Activated naive CD4-positive, alpha-beta T cell treated with anti-CD3 and anti-CD28 coated beads for 36 hours (primary cell): ENCODE results near the gene FBF1. TPM values are rescaled to one million over a fixed set of nuclear protein-coding genes. Genes with fewer than 3 reads are reported as not detected.
A peak's percentile ranks its signal among the peaks of the same experiment; 100 is the strongest.
"Not testable (repeated sequence)": the region's sequence is repeated elsewhere in the genome, so short reads cannot be mapped to it uniquely, and the experiment has no call there.

Experiments used
- CTCF ChIA-PET: fragments of 350-600 bp; sonication (Branson Sonifier 250); formaldehyde crosslinking; loops from one replicate; lab custom pipeline; 2021; ENCODE audit warnings: antibody characterized with exemption; lab: Charles Lee
- DNase-seq: peaks from one replicate; pipeline ENCODE4 v3.0.0-alpha.2; 2020
- H3K27ac Mint-ChIP-seq: one replicate; pipeline ENCODE4 v1.8.0; 2021; ENCODE audit warnings: mild to moderate bottlenecking, mixed read lengths
- H3K27me3 Mint-ChIP-seq: one replicate; pipeline ENCODE4 v1.8.0; 2021; ENCODE audit warnings: low read depth, mixed read lengths
- H3K36me3 Mint-ChIP-seq: one replicate; pipeline ENCODE4 v1.8.0; 2021; ENCODE audit warnings: low read depth, mixed read lengths
- H3K4me1 Mint-ChIP-seq: one replicate; pipeline ENCODE4 v1.8.0; 2021; ENCODE audit warnings: low read depth, mixed read lengths
- H3K4me3 Mint-ChIP-seq: one replicate; pipeline ENCODE4 v1.8.0; 2021; ENCODE audit warnings: mild to moderate bottlenecking, moderate library complexity, mixed read lengths
- H3K9me3 Mint-ChIP-seq: one replicate; pipeline ENCODE4 v1.8.0; 2021; ENCODE audit warnings: mixed read lengths
- intact Hi-C: fragments of 100-400 bp; cut with micrococcal nuclease; formaldehyde crosslinking; loops from one replicate; pipeline ENCODE4 v1.15.1; 2023
- total RNA-seq, 2 experiments: library from RNA; stranded (reverse); gene quantifications; one replicate each; pipeline ENCODE4 v1.2.3, GENCODE V29; 2021

The FBF1 gene
- total RNA-seq, 2 experiments from 2014 or later: 20.7 to 21.0 TPM

DNA sequence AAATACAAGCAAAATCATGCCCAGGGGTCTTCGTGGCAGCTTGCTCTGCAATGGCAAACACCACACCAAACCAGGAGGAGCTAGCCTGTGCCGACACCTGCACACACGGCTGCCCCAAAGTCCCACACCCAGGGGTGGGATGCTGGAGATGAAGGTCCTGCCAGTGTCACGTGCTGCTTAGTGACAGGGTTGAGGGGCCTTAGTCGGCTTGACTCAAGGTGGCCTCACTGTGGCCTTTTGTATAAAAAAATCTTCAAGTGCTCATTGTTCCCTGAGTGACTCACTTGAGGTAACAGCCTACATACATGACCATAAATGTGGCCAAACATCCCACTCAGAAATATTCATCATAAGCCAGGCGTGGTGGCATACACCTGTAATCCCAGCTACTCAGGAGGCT is 51.4 kb downstream of the FBF1 start:
- CTCF ChIA-PET: interaction anchor here (0.8 kb wide), 1 partner anchor 10 kb away, joined by 3 read pairs; no protein-coding TSS in a partner anchor
- Mint-ChIP-seq H3K4me3 (no peak overlapping the region), H3K27me3 (no peaks in the 10 kb centered on the region), H3K27ac (no peak overlapping the region), H3K36me3 (peaks cover 10% of the 10 kb centered on the region), H3K4me1 (peaks cover 8% of the 10 kb centered on the region), H3K9me3 (no peaks in the 10 kb centered on the region)
- no peak for DNase-seq
- intact Hi-C loops: no loop called here

- Mint-ChIP-seq H3K36me3 (peaks cover 7% of the 10 kb centered on the region), H3K27ac (no peak overlapping the region), H3K9me3 (no peaks in the 10 kb centered on the region), H3K4me3 (no peak overlapping the region), H3K27me3 (no peaks in the 10 kb centered on the region), H3K4me1 (no peaks in the 10 kb centered on the region)
- intact Hi-C loops: no loop called here
- CTCF ChIA-PET: no interaction called here
- DNase-seq: no peak
Observed at GRCh38 chr17:75888484-75888883, 52.4 kb downstream of the FBF1 start.

DNA sequence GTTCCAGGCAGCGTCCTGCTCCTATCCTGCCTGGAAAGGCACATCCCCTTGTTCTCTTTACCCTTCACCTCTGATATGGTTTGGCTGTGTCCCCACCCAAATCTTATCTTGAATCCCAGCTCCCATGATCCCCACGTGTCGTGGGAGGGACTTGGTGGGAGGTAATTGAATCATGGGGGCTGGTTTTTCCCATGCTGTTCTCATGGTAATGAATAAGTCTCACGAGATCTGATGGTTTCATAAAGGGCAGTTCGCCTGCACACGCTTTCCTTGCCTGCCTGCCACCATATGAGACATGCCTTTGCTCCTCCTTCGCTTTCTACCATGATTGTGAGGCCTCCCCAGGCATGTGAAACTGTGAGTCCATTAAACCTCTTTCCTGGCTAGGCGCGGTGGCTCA is 55.0 kb downstream of the FBF1 start:
- H3K27me3 Mint-ChIP-seq, intact Hi-C loops, H3K4me3 Mint-ChIP-seq, DNase-seq, H3K4me1 Mint-ChIP-seq, H3K36me3 Mint-ChIP-seq, H3K9me3 Mint-ChIP-seq: not testable (repeated sequence)
- CTCF ChIA-PET: interaction anchor here (1.2 kb wide), 1 partner anchor 25 kb away, joined by 4 read pairs; no protein-coding TSS in a partner anchor
- peak overlapping the region; percentile 27 for H3K27ac Mint-ChIP-seq

DNA sequence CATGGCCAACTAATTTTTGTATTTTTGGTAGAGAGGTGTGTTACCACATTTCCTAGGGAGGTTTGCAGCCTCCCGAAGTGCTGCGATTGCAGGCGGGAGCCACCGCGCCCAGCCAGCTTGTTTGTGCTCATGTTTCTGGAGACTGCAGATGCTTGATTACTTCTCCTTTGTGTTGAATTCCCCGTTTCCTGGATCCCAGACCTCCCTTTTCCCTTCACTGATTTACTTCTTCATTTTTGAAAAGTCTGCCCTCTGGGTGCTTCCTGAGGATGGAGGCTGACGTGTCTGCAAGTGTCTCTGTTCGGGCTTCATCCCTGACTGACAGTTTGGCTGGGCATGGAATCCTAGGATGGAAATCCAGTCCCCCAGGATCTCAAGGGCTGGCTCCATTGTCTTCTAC is 55.4 kb downstream of the FBF1 start:
- Mint-ChIP-seq H3K4me3 (no peak overlapping the region), H3K27ac (no peak overlapping the region), H3K36me3 (peaks cover 5% of the 10 kb centered on the region), H3K4me1 (peaks cover 2% of the 10 kb centered on the region), H3K9me3 (no peaks in the 10 kb centered on the region), H3K27me3 (no peaks in the 10 kb centered on the region)
- intact Hi-C loops: no loop called here
- no peak for DNase-seq
- CTCF ChIA-PET: interaction anchor here (1.2 kb wide), 1 partner anchor 24 kb away, joined by 4 read pairs; no protein-coding TSS in a partner anchor

- H3K4me3 Mint-ChIP-seq: no peak overlapping the region
- H3K27ac Mint-ChIP-seq: no peak overlapping the region
Observed at GRCh38 chr17:75881678-75882454, 59.0 kb downstream of the FBF1 start.

GRCh38 chr17:75880266-75880665 is 60.6 kb downstream of the FBF1 start:
- peaks cover 3% of the 10 kb centered on the region for H3K27me3 Mint-ChIP-seq
- CTCF ChIA-PET: interaction anchor here (1.1 to 7.2 kb wide), 2 partner anchors 20 to 31 kb away, joined by 3 to 66 read pairs; no protein-coding TSS in a partner anchor
- no peak overlapping the region for H3K27ac Mint-ChIP-seq
- intact Hi-C loops: no loop called here
- H3K4me3 Mint-ChIP-seq: no peak overlapping the region
- DNase-seq: no peak
- H3K4me1 Mint-ChIP-seq: peaks cover 22% of the 10 kb centered on the region
- no peaks in the 10 kb centered on the region for H3K9me3 Mint-ChIP-seq
- H3K36me3 Mint-ChIP-seq: peaks cover 5% of the 10 kb centered on the region

More at GRCh38 chr17:75881678-75882454, 59.0 kb downstream of the FBF1 start:
- peaks cover 12% of the 10 kb centered on the region for H3K4me1 Mint-ChIP-seq
- H3K27me3 Mint-ChIP-seq: peaks cover 3% of the 10 kb centered on the region
- no peak for DNase-seq
- intact Hi-C loops: no loop called here
- H3K9me3 Mint-ChIP-seq: no peaks in the 10 kb centered on the region
- CTCF ChIA-PET: interaction anchor here (0.8 to 2.1 kb wide), 2 partner anchors 20 to 34 kb away, joined by 3 to 15 read pairs; no protein-coding TSS in a partner anchor
- H3K36me3 Mint-ChIP-seq: peaks cover 2% of the 10 kb centered on the region

GRCh38 chr17:75878174-75878998 is 62.5 kb downstream of the FBF1 start, which contains the start of gene TRIM47:
TRIM47 (minus strand) TSS chr17:75878581; CDS start chr17:75878548, 33 bp downstream.
- CTCF ChIA-PET: interaction anchor here (0.6 to 7.2 kb wide), 11 partner anchors 11 to 226 kb away, joined by 3 to 66 read pairs (median 4); partner anchors contain the start of genes GALK1 and TRIM65
- H3K27ac Mint-ChIP-seq: peak within 1 kb of the TSS; percentile 83
- no peaks in the 10 kb centered on the region for H3K9me3 Mint-ChIP-seq
- intact Hi-C loops: no loop called here
- peak within 1 kb of the TSS; percentile 93 for H3K4me3 Mint-ChIP-seq
- peaks cover 3% of the 10 kb centered on the region for H3K27me3 Mint-ChIP-seq
- peaks cover 26% of the 10 kb centered on the region for H3K4me1 Mint-ChIP-seq
- DNase-seq: no peak
- H3K36me3 Mint-ChIP-seq: peaks cover 5% of the 10 kb centered on the region

GRCh38 chr17:75877752-75878173 is 63.1 kb downstream of the FBF1 start:
- intact Hi-C loops: loop anchor here (1.0 kb wide), 1 partner anchor 22 kb away; the partner anchor contains the start of gene WBP2
- Mint-ChIP-seq H3K27ac (peak overlapping the region; percentile 83), H3K36me3 (peaks cover 5% of the 10 kb centered on the region), H3K9me3 (no peaks in the 10 kb centered on the region), H3K4me3 (peak overlapping the region; percentile 93), H3K27me3 (peaks cover 3% of the 10 kb centered on the region), H3K4me1 (peaks cover 32% of the 10 kb centered on the region)
- peak; percentile 74 for DNase-seq
- CTCF ChIA-PET: interaction anchor here (0.8 to 7.2 kb wide), 7 partner anchors 13 to 114 kb away, joined by 3 to 66 read pairs (median 4); partner anchors contain the start of gene TRIM65

- Mint-ChIP-seq H3K27me3 (peaks cover 3% of the 10 kb centered on the region), H3K4me3 (peak overlapping the region; percentile 93), H3K4me1 (peaks cover 36% of the 10 kb centered on the region), H3K36me3 (peaks cover 5% of the 10 kb centered on the region), H3K27ac (peak overlapping the region; percentile 83), H3K9me3 (no peaks in the 10 kb centered on the region)
- CTCF ChIA-PET: interaction anchor here (0.5 to 7.2 kb wide), 9 partner anchors 12 to 1488 kb away, joined by 3 to 66 read pairs (median 4); partner anchors contain the start of gene TRIM65
- peak; percentile 44 for DNase-seq
- intact Hi-C loops: loop anchor here (1.0 kb wide), 3 partner anchors 19 to 34 kb away; partner anchors contain the start of genes TRIM65 and WBP2
Observed at GRCh38 chr17:75876938-75877751, 63.7 kb downstream of the FBF1 start.

GRCh38 chr17:75876190-75876937 is 64.5 kb downstream of the FBF1 start:
- peak; percentile 88 for DNase-seq
- intact Hi-C loops: loop anchor here (1.0 kb wide), 2 partner anchors 20 to 33 kb away; partner anchors contain the start of gene TRIM65
- H3K4me3 Mint-ChIP-seq: peak overlapping the region; percentile 93
- peak overlapping the region; percentile 83 for H3K27ac Mint-ChIP-seq
- peaks cover 5% of the 10 kb centered on the region for H3K36me3 Mint-ChIP-seq
- H3K27me3 Mint-ChIP-seq: peaks cover 3% of the 10 kb centered on the region
- CTCF ChIA-PET: interaction anchor here (0.5 to 7.2 kb wide), 12 partner anchors 11 to 1489 kb away, joined by 3 to 66 read pairs (median 4); partner anchors contain the start of genes GALK1, SPHK1, TRIM65 and WBP2
- H3K9me3 Mint-ChIP-seq: no peaks in the 10 kb centered on the region
- H3K4me1 Mint-ChIP-seq: peaks cover 34% of the 10 kb centered on the region
